ENCODE data around the gene SPINK7.

DNA sequence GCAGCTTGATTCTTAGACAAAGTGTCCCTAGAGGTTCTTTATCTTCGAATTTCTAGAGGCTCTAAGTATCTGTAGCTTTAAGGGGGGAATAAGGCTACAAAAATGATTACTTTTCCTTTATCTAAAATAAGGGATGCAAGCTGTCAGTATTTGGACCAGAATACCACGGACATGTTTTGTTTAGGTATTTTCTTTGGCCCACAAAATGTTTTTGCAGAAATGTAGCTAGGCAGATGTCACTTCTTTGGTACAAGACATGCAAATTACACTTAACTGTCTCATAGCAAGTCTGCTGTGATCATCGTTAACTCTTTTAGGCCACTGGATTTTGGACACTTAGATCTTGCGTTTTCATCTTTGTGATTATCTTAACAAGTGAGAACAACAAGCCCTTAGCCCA is 2.5 kb downstream of the SPINK7 start:
- TF ChIP-seq RFX5 (IDR thresholded peaks at IDR 0.05; ENCODE audit: low read length) (no peak), SMC3 (IDR thresholded peaks at IDR 0.05; ENCODE audit: low read depth, low read length) (no peak), POLR2AphosphoS5 (IDR thresholded peaks at IDR 0.05; ENCODE audit: low read depth, low read length) (no peak), EP300 (IDR thresholded peaks at IDR 0.05; ENCODE audit: borderline replicate concordance in 1 of 2, low read depth in 1 of 2, low read length in 1 of 2) (no peak), EZH2phosphoT487 (IDR thresholded peaks at IDR 0.05; ENCODE audit: borderline replicate concordance, low read depth) (no peak), TAF1 (IDR thresholded peaks at IDR 0.05; ENCODE audit: borderline replicate concordance, low read depth, low read length) (no peak), GABPA (IDR thresholded peaks at IDR 0.05; ENCODE audit: low read depth) (no peak), YY1 (IDR thresholded peaks at IDR 0.05; ENCODE audit: low read depth) (no peak)
- TF ChIP-seq, protein P1, sequence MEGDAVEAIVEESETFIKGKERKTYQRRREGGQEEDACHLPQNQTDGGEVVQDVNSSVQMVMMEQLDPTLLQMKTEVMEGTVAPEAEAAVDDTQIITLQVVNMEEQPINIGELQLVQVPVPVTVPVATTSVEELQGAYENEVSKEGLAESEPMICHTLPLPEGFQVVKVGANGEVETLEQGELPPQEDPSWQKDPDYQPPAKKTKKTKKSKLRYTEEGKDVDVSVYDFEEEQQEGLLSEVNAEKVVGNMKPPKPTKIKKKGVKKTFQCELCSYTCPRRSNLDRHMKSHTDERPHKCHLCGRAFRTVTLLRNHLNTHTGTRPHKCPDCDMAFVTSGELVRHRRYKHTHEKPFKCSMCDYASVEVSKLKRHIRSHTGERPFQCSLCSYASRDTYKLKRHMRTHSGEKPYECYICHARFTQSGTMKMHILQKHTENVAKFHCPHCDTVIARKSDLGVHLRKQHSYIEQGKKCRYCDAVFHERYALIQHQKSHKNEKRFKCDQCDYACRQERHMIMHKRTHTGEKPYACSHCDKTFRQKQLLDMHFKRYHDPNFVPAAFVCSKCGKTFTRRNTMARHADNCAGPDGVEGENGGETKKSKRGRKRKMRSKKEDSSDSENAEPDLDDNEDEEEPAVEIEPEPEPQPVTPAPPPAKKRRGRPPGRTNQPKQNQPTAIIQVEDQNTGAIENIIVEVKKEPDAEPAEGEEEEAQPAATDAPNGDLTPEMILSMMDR (IDR thresholded peaks at IDR 0.05) = no peak
- TF ChIP-seq, protein P2, sequence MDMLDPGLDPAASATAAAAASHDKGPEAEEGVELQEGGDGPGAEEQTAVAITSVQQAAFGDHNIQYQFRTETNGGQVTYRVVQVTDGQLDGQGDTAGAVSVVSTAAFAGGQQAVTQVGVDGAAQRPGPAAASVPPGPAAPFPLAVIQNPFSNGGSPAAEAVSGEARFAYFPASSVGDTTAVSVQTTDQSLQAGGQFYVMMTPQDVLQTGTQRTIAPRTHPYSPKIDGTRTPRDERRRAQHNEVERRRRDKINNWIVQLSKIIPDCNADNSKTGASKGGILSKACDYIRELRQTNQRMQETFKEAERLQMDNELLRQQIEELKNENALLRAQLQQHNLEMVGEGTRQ (IDR thresholded peaks at IDR 0.05; ENCODE audit: borderline replicate concordance, low read depth, low read length) = no peak
